Testis (tissue), 2 donors: Measurements from ENCODE around the gene KRTAP29-1.

Experiments used
- POLR2A ChIP-seq: fragments of 450-650 bp; IDR thresholded peaks from one replicate; pipeline ENCODE4 v1.6.1; 2017; ENCODE audit warnings: antibody characterized with exemption, mild to moderate bottlenecking, moderate library complexity
- TF ChIP-seq, protein P1 (sequence below), 3 experiments: fragments of 450-650 bp in 2 of 3; fragments of 200-600 bp in 1 of 3; sonication (generic) in 1 of 3; IDR thresholded peaks; one replicate each; pipeline ENCODE4 v1.5.1; 2016 to 2019; ENCODE audit warnings: antibody characterized with exemption in 3 of 3, mild to moderate bottlenecking in 2 of 3, moderate library complexity in 1 of 3

DNA sequence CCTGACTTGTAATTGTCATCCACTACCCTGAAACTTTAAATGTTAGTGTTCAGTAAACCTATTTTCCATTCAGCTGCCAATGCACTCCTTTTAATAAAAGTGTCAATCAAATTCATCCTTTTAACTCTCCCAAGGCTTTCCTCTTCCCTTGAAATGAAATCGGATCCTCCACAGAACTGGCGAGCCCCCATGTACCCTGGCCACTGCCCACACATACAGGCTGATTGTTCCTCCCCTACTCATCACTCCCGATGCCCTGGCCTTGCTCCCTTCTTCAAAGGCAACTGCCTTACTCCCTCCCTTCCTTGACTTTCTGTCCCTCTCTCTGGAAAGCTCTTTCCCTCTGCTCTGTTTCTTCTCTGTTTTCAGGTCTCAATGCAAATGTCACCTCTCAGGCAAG lies 40.4 kb upstream of the KRTAP29-1 start:
- TF ChIP-seq POLR2A = no peak
- TF ChIP-seq, protein P1, sequence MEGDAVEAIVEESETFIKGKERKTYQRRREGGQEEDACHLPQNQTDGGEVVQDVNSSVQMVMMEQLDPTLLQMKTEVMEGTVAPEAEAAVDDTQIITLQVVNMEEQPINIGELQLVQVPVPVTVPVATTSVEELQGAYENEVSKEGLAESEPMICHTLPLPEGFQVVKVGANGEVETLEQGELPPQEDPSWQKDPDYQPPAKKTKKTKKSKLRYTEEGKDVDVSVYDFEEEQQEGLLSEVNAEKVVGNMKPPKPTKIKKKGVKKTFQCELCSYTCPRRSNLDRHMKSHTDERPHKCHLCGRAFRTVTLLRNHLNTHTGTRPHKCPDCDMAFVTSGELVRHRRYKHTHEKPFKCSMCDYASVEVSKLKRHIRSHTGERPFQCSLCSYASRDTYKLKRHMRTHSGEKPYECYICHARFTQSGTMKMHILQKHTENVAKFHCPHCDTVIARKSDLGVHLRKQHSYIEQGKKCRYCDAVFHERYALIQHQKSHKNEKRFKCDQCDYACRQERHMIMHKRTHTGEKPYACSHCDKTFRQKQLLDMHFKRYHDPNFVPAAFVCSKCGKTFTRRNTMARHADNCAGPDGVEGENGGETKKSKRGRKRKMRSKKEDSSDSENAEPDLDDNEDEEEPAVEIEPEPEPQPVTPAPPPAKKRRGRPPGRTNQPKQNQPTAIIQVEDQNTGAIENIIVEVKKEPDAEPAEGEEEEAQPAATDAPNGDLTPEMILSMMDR (IDR thresholded peaks at IDR 0.05) = no peak
